C4-2B (cell line): ENCODE measurements around the gene DCAF8L2.
A peak's percentile ranks its signal among the peaks of the same experiment; 100 is the strongest.
"Not testable (repeated sequence)": the region's sequence is repeated elsewhere in the genome, so short reads cannot be mapped to it uniquely, and the experiment has no call there.

Source experiments
- H3K27ac ChIP-seq: fragments of 450-650 bp; 2 replicates; pipeline ENCODE4 v1.5.1; 2017
- ZFX ChIP-seq: fragments of 450-650 bp; IDR thresholded peaks from 2 replicates; pipeline ENCODE4 v1.6.1; 2017
- TF ChIP-seq, protein P1 (sequence below): fragments of 450-650 bp; conservative IDR thresholded peaks from 2 replicates; pipeline ENCODE4 v1.5.1; 2017; ENCODE audit warnings: mild to moderate bottlenecking

The DCAF8L2 gene

DNA sequence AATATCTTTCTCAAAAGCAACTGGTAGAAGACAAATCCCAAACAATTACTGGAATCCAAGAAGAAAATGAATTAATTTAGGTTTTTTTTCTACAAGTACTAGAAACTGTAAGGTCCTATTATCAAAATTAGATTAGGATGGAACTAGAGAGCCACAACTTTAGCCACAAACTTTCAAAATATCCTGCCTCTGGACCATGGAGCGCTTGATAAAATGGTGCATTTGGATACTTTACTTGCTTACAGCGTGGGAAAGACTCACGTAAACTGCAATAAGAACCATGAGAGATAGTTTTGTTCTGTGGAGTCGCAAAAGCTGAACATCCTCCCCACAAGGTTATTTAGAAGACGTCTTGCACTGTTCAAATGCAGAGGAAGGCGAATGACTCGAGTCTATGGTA is at the start of gene DCAF8L2:
TSS of gene DCAF8L2 (plus strand) at position 301 of the 400 bp plus-strand sequence. CDS start 156,552 bp downstream, outside the sequence.
- no peak for TF ChIP-seq ZFX
- TF ChIP-seq, protein P1, sequence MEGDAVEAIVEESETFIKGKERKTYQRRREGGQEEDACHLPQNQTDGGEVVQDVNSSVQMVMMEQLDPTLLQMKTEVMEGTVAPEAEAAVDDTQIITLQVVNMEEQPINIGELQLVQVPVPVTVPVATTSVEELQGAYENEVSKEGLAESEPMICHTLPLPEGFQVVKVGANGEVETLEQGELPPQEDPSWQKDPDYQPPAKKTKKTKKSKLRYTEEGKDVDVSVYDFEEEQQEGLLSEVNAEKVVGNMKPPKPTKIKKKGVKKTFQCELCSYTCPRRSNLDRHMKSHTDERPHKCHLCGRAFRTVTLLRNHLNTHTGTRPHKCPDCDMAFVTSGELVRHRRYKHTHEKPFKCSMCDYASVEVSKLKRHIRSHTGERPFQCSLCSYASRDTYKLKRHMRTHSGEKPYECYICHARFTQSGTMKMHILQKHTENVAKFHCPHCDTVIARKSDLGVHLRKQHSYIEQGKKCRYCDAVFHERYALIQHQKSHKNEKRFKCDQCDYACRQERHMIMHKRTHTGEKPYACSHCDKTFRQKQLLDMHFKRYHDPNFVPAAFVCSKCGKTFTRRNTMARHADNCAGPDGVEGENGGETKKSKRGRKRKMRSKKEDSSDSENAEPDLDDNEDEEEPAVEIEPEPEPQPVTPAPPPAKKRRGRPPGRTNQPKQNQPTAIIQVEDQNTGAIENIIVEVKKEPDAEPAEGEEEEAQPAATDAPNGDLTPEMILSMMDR, result no peak
- no peak within 1 kb of the TSS for H3K27ac ChIP-seq

DNA sequence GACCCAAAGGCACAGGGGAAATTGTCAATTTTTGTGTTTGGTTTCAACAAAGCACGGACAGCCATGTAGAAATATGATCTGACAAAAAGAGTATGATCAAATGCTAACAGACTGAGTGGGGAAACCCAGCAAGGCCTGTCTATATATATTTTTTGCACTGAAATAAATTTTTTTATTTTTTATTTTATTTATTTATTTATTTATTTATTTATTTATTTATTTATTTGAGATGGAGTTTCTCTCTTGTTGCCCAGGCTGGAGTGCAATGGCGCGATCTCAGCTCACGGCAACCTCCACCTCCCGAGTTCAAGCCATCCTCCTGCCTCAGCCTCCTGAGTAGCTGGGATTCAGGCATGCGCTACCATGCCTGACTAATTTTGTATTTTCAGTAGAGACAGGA is 49.0 kb upstream of the DCAF8L2 start:
- not testable (repeated sequence) for H3K27ac ChIP-seq

DNA sequence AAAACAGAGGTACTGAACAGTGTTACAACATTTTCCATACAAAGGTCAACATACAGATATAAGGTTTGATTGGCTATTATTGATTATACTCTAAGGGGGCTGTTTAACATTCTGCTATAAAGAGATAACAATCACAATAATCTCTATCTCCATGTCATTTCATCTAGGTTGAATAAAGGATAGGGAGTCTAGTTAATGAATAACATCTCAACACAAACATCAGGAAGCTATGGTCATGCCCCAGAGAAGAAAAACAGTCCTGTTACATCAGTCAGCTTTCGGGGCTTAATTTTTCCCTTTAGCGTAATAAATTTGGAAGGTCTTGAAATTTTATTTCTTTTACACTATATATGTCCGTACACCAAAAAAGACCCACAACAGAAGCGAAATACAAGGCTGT is 41.5 kb upstream of the DCAF8L2 start:
- no peak overlapping the region for H3K27ac ChIP-seq
- TF ChIP-seq, protein P1, result no peak
- TF ChIP-seq ZFX, result no peak

DNA sequence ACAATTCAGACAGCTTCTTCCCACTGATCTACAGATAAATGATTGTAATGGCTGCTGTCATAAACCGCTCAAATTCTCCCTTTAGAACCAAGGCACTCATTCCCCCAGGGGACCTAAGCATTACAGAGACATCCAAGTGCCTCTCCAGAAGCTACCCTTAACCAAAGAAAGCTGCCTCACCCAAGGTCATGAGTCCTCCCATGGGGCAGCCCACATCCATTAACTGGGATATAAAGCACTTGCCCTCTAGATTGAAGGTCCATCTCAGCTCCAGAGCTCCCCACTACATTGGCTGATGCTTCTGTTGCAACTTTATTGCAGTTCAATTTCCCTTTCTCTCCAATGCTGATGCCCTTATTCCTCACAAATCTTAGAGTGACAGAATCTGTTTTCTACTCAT is 40.5 kb upstream of the DCAF8L2 start:
- no peak overlapping the region for H3K27ac ChIP-seq
- TF ChIP-seq, protein P1, result no peak
- no peak for TF ChIP-seq ZFX

DNA sequence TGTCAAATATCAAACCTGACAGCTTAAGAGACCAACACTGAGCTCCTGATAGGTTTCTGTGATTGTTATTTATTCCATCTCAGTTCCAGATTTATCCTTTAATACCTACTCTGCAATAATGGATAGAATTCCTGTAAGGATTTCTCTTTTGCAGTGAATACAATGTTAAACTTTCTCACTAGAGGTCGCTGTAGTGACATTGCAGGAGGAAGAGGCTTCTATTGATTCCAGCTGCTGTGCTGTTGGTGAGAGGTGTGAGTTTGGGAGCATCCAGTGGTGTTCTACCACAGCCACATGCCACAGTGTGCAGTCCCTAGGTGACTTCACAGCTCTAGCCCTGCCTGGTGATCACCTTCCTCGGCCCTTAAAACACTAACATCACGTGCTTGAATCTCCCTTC is 34.6 kb upstream of the DCAF8L2 start:
- TF ChIP-seq, protein P1, result peak; percentile 59
- TF ChIP-seq ZFX, result no peak
- H3K27ac ChIP-seq, result no peak overlapping the region

DNA sequence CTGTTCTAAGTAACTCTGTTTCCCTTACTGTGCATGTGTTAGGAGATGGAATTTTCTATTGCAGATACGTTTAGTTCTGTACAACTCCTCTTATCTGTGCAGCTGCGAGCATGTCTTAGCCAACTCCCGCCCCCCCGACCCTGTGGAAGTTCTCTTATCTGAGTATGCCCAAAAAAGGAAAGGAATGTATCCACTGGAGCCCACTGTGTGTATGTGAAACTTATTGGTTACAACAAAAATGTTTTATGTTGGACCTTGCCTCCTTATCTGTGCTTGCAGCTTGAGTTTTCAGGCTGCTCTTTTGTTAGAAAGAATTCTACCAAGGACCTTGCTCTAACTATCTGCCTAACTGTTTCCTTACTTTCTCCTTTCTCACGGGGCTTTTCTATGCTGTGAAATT is 24.2 kb upstream of the DCAF8L2 start:
- TF ChIP-seq ZFX, result no peak
- TF ChIP-seq, protein P1, result no peak
- H3K27ac ChIP-seq, result no peak overlapping the region

DNA sequence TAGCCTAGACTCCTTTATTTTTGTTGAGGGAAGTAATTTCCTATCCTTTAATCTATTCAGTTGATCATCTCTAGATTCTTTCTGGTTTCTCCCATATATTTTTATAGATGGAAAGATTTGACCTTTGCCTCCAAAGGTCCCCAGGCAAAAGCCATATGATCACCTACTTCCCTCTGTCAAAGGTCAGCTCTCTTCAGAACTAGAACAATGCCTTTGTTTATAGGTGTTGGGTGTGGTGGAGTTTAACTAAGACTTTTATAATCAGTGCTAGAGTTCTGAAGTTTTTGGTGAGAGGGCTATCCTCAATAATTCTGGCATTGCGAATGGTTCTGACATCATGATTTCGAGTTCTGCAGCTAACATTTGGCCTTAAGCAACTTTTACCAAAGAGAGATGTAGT is 19.0 kb upstream of the DCAF8L2 start:
- H3K27ac ChIP-seq, result no peak overlapping the region
- no peak for TF ChIP-seq ZFX
- TF ChIP-seq, protein P1, result no peak

DNA sequence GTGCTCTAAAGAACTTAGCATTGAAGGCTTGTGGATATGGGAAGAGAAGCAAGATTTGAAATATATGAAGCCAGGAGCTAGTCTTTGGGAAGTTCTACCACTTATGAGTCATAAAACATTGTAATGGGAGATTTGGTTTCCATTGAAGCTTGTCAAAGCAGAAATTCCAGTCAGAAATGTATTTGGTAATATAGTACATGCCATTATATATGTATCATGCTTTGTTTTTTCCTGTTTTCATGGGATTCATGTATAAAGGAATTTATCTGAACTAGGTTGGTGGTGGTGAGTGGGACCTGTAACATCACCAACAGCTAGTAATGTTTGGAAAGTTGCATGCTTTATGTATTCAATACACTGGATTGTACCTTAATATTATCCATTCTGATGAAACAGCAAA is 14.6 kb upstream of the DCAF8L2 start:
- no peak for TF ChIP-seq ZFX
- TF ChIP-seq, protein P1, result no peak
- H3K27ac ChIP-seq, result no peak overlapping the region
